Measurements from ENCODE around the gene FABP6.

The FABP6 gene

GRCh38 chr5:160253441-160253840 lies 24.1 kb downstream of the FABP6 start:
- no peak overlapping the region for H3K23ac ChIP-seq (ENCODE audit: low read length in 2 of 2)
- DNase-seq: no peak
- 98% methylated on average over 17 of the region's 17 CpGs for WGBS

GRCh38 chr5:160254706-160255105 lies 25.4 kb downstream of the FABP6 start:
- Histone ChIP-seq H3K9ac (ENCODE audit: low read length) (no peak overlapping the region), H3K36me3 (ENCODE audit: control insufficient read depth in 1 of 2, insufficient read depth in 2 of 2, low read depth in 1 of 2, low read length in 2 of 2) (peaks cover 0 to 42% of the 10 kb centered on the region in 2 experiments), H4K8ac (ENCODE audit: low read length) (no peak overlapping the region), H2AK5ac (ENCODE audit: low read length, severe bottlenecking) (no peak overlapping the region), H3K18ac (ENCODE audit: low read depth in 1 of 2, low read length in 2 of 2) (no peak overlapping the region), H2BK120ac (ENCODE audit: low read depth, low read length) (no peak overlapping the region), H3K9me3 (ENCODE audit: control insufficient read depth, low read length) (no peaks in the 10 kb centered on the region), H3K4me3 (ENCODE audit: insufficient read depth in 1 of 2, low read depth in 1 of 2, low read length in 2 of 2) (no peak overlapping the region), H2AFZ (ENCODE audit: low read depth, low read length) (no peak overlapping the region), H3K23ac (ENCODE audit: low read length in 2 of 2) (no peak overlapping the region), H3K79me1 (replicated peaks; ENCODE audit: low read length, poor library complexity, severe bottlenecking) (peaks cover 8% of the 10 kb centered on the region), H2BK12ac (ENCODE audit: low read length in 2 of 2) (no peak overlapping the region), H3K4me2 (ENCODE audit: low read length, poor library complexity, severe bottlenecking) (no peak overlapping the region), H3K4me1 (ENCODE audit: control insufficient read depth, insufficient read depth, low read depth, low read length) (peaks cover 4% of the 10 kb centered on the region), H2BK5ac (ENCODE audit: low read depth, low read length, poor library complexity, severe bottlenecking) (no peak overlapping the region), H2BK15ac (ENCODE audit: low read depth, poor library complexity, severe bottlenecking) (no peak overlapping the region), H3K4ac (ENCODE audit: low read depth in 1 of 2, low read length in 2 of 2) (no peak overlapping the region), H4K91ac (ENCODE audit: low read length) (no peak overlapping the region), H3K27me3 (ENCODE audit: control insufficient read depth in 1 of 2, insufficient read depth in 1 of 2, low read length in 2 of 2) (no peaks in the 10 kb centered on the region), H3K27ac (ENCODE audit: low read length, poor library complexity, severe bottlenecking) (no peak overlapping the region), H3K14ac (ENCODE audit: low read length in 2 of 2) (no peak overlapping the region)
- 98% methylated on average over 6 of the region's 6 CpGs for whole genome bisulfite sequencing
- DNase-seq: no peak

More at GRCh38 chr5:160253441-160253840, 24.1 kb downstream of the FABP6 start:
- Histone ChIP-seq H2BK5ac (ENCODE audit: low read depth, low read length, poor library complexity, severe bottlenecking) (no peak overlapping the region), H4K8ac (ENCODE audit: low read length) (no peak overlapping the region), H3K4me1 (ENCODE audit: control insufficient read depth, insufficient read depth, low read depth, low read length) (no peaks in the 10 kb centered on the region), H2BK12ac (ENCODE audit: low read length in 2 of 2) (no peak overlapping the region), H3K4me2 (ENCODE audit: low read length, poor library complexity, severe bottlenecking) (no peak overlapping the region), H2AK5ac (ENCODE audit: low read length, severe bottlenecking) (no peak overlapping the region), H3K4me3 (ENCODE audit: insufficient read depth in 1 of 2, low read depth in 1 of 2, low read length in 2 of 2) (no peak overlapping the region), H2AFZ (ENCODE audit: low read depth, low read length) (no peak overlapping the region), H3K79me1 (replicated peaks; ENCODE audit: low read length, poor library complexity, severe bottlenecking) (peaks cover 6% of the 10 kb centered on the region), H3K27ac (ENCODE audit: low read length, poor library complexity, severe bottlenecking) (no peak overlapping the region), H3K36me3 (ENCODE audit: control insufficient read depth in 1 of 2, insufficient read depth in 2 of 2, low read depth in 1 of 2, low read length in 2 of 2) (peaks cover 0 to 36% of the 10 kb centered on the region in 2 experiments), H3K4ac (ENCODE audit: low read depth in 1 of 2, low read length in 2 of 2) (no peak overlapping the region), H3K27me3 (ENCODE audit: control insufficient read depth in 1 of 2, insufficient read depth in 1 of 2, low read length in 2 of 2) (no peaks in the 10 kb centered on the region), H2BK120ac (ENCODE audit: low read depth, low read length) (no peak overlapping the region), H4K91ac (ENCODE audit: low read length) (no peak overlapping the region), H3K14ac (ENCODE audit: low read length in 2 of 2) (no peak overlapping the region), H2BK15ac (ENCODE audit: low read depth, poor library complexity, severe bottlenecking) (no peak overlapping the region), H3K9me3 (ENCODE audit: control insufficient read depth, low read length) (no peaks in the 10 kb centered on the region), H3K9ac (ENCODE audit: low read length) (no peak overlapping the region), H3K18ac (ENCODE audit: low read depth in 1 of 2, low read length in 2 of 2) (no peak overlapping the region)

- H3K4me2 ChIP-seq (ENCODE audit: low read length, poor library complexity, severe bottlenecking): no peak overlapping the region
- peaks cover 6% of the 10 kb centered on the region for H3K79me1 ChIP-seq (replicated peaks; ENCODE audit: low read length, poor library complexity, severe bottlenecking)
- no peak overlapping the region for H3K27ac ChIP-seq (ENCODE audit: low read length, poor library complexity, severe bottlenecking)
- no peaks in the 10 kb centered on the region for H3K9me3 ChIP-seq (ENCODE audit: control insufficient read depth, low read length)
- H4K8ac ChIP-seq (ENCODE audit: low read length): no peak overlapping the region
- H2AFZ ChIP-seq (ENCODE audit: low read depth, low read length): no peak overlapping the region
- H3K9ac ChIP-seq (ENCODE audit: low read length): no peak overlapping the region
- 97% methylated on average over 7 of the region's 7 CpGs for WGBS
- peaks cover 21% of the 10 kb centered on the region for H3K4me1 ChIP-seq (ENCODE audit: control insufficient read depth, insufficient read depth, low read depth, low read length)
- H3K18ac ChIP-seq (ENCODE audit: low read depth in 1 of 2, low read length in 2 of 2): no peak overlapping the region
- no peak for DNase-seq
- H3K14ac ChIP-seq (ENCODE audit: low read length in 2 of 2): peak overlapping the region in 1 of 2 experiments; percentile 62
- H3K4me3 ChIP-seq (ENCODE audit: insufficient read depth in 1 of 2, low read depth in 1 of 2, low read length in 2 of 2): no peak overlapping the region
- no peak overlapping the region for H2BK120ac ChIP-seq (ENCODE audit: low read depth, low read length)
- no peak overlapping the region for H3K4ac ChIP-seq (ENCODE audit: low read depth in 1 of 2, low read length in 2 of 2)
- no peak overlapping the region for H4K91ac ChIP-seq (ENCODE audit: low read length)
- H3K23ac ChIP-seq (ENCODE audit: low read length in 2 of 2): no peak overlapping the region
- no peak overlapping the region for H2AK5ac ChIP-seq (ENCODE audit: low read length, severe bottlenecking)
- H2BK12ac ChIP-seq (ENCODE audit: low read length in 2 of 2): peak overlapping the region in 1 of 2 experiments; percentile 25
- H2BK5ac ChIP-seq (ENCODE audit: low read depth, low read length, poor library complexity, severe bottlenecking): no peak overlapping the region
- H2BK15ac ChIP-seq (ENCODE audit: low read depth, poor library complexity, severe bottlenecking): no peak overlapping the region
- peaks cover 0 to 31% of the 10 kb centered on the region in 2 experiments for H3K27me3 ChIP-seq (ENCODE audit: control insufficient read depth in 1 of 2, insufficient read depth in 1 of 2, low read length in 2 of 2)
- H3K36me3 ChIP-seq (ENCODE audit: control insufficient read depth in 1 of 2, insufficient read depth in 2 of 2, low read depth in 1 of 2, low read length in 2 of 2): peaks cover 0 to 19% of the 10 kb centered on the region in 2 experiments
These were observed 30.0 kb downstream of the FABP6 start for GRCh38 chr5:160259341-160259740.

- no peak for DNase-seq
These were observed 30.9 kb downstream of the FABP6 start for GRCh38 chr5:160260006-160260775.

More at GRCh38 chr5:160260006-160260775, 30.9 kb downstream of the FABP6 start:
- H2BK12ac ChIP-seq (ENCODE audit: low read length in 2 of 2): peak overlapping the region in 1 of 2 experiments; percentile 52
- no peak overlapping the region for H2AFZ ChIP-seq (ENCODE audit: low read depth, low read length)
- H3K27ac ChIP-seq (ENCODE audit: low read length, poor library complexity, severe bottlenecking): no peak overlapping the region
- H3K18ac ChIP-seq (ENCODE audit: low read depth in 1 of 2, low read length in 2 of 2): peak overlapping the region in 1 of 2 experiments; percentile 24
- no peak overlapping the region for H3K9ac ChIP-seq (ENCODE audit: low read length)
- H3K79me1 ChIP-seq (replicated peaks; ENCODE audit: low read length, poor library complexity, severe bottlenecking): peaks cover 10% of the 10 kb centered on the region
- peak overlapping the region; percentile 11 for H4K91ac ChIP-seq (ENCODE audit: low read length)
- H3K4me1 ChIP-seq (ENCODE audit: control insufficient read depth, insufficient read depth, low read depth, low read length): peaks cover 21% of the 10 kb centered on the region
- peaks cover 0 to 31% of the 10 kb centered on the region in 2 experiments for H3K27me3 ChIP-seq (ENCODE audit: control insufficient read depth in 1 of 2, insufficient read depth in 1 of 2, low read length in 2 of 2)
- peak overlapping the region; percentile 29 for H4K8ac ChIP-seq (ENCODE audit: low read length)
- peaks cover 0 to 12% of the 10 kb centered on the region in 2 experiments for H3K36me3 ChIP-seq (ENCODE audit: control insufficient read depth in 1 of 2, insufficient read depth in 2 of 2, low read depth in 1 of 2, low read length in 2 of 2)
- no peaks in the 10 kb centered on the region for H3K9me3 ChIP-seq (ENCODE audit: control insufficient read depth, low read length)
- no peak overlapping the region for H3K23ac ChIP-seq (ENCODE audit: low read length in 2 of 2)
- H3K4me3 ChIP-seq (ENCODE audit: insufficient read depth in 1 of 2, low read depth in 1 of 2, low read length in 2 of 2): no peak overlapping the region
- no peak overlapping the region for H2BK120ac ChIP-seq (ENCODE audit: low read depth, low read length)
- 92% methylated on average over 14 of the region's 14 CpGs for WGBS
- H2AK5ac ChIP-seq (ENCODE audit: low read length, severe bottlenecking): peak overlapping the region; percentile 69
- H2BK5ac ChIP-seq (ENCODE audit: low read depth, low read length, poor library complexity, severe bottlenecking): no peak overlapping the region
- H3K4ac ChIP-seq (ENCODE audit: low read depth in 1 of 2, low read length in 2 of 2): peak overlapping the region in 1 of 2 experiments; percentile 61
- no peak overlapping the region for H3K4me2 ChIP-seq (ENCODE audit: low read length, poor library complexity, severe bottlenecking)
- peak overlapping the region in 1 of 2 experiments; percentile 2 for H3K14ac ChIP-seq (ENCODE audit: low read length in 2 of 2)
- no peak overlapping the region for H2BK15ac ChIP-seq (ENCODE audit: low read depth, poor library complexity, severe bottlenecking)

Measured in mesenchymal stem cell (in vitro differentiated cells and primary cell).